Kidney epithelial cell (primary cell): Measurements from ENCODE around the gene CHRNB1. TPM values are rescaled to one million over a fixed set of nuclear protein-coding genes. Genes with fewer than 3 reads are reported as not detected.

Source experiments
- DNase-seq: peaks from one replicate; pipeline ENCODE4 v3.0.0-alpha.2; 2010; ENCODE audit warnings: low read depth
- H3K27me3 ChIP-seq: 2 replicates; pipeline ENCODE4 v1.6.0; 2011; ENCODE audit warnings: low read length; ENCODE audit not compliant: control insufficient read depth, insufficient read depth
- H3K36me3 ChIP-seq: 2 replicates; pipeline ENCODE4 v1.5.1; 2011; ENCODE audit warnings: low read length; ENCODE audit not compliant: control insufficient read depth, insufficient read depth
- H3K4me3 ChIP-seq: 2 replicates; pipeline ENCODE4 v1.5.1; 2011; ENCODE audit warnings: low read depth, mild to moderate bottlenecking, control low read depth, low read length
- total RNA-seq: library from RNA; depleted of rRNA; stranded (reverse); fragments of >200 nt; gene quantifications from 2 replicates; pipeline ENCODE4 v1.2.3, GENCODE V29; 2015
- TF ChIP-seq, protein P1 (sequence below): IDR thresholded peaks from 2 replicates; pipeline ENCODE4 v1.5.1; 2011; ENCODE audit warnings: mild to moderate bottlenecking, moderate library complexity, low read length, control low read depth, inconsistent platforms; ENCODE audit not compliant: insufficient read depth, poor library complexity, severe bottlenecking

Gene CHRNB1
- total RNA-seq, 1 donor from 2014 or later: 21.6 TPM

- DNase-seq: peak; percentile 96
- no peaks in the 10 kb centered on the region for H3K36me3 ChIP-seq
- H3K27me3 ChIP-seq: no peaks in the 10 kb centered on the region
- TF ChIP-seq, protein P1, sequence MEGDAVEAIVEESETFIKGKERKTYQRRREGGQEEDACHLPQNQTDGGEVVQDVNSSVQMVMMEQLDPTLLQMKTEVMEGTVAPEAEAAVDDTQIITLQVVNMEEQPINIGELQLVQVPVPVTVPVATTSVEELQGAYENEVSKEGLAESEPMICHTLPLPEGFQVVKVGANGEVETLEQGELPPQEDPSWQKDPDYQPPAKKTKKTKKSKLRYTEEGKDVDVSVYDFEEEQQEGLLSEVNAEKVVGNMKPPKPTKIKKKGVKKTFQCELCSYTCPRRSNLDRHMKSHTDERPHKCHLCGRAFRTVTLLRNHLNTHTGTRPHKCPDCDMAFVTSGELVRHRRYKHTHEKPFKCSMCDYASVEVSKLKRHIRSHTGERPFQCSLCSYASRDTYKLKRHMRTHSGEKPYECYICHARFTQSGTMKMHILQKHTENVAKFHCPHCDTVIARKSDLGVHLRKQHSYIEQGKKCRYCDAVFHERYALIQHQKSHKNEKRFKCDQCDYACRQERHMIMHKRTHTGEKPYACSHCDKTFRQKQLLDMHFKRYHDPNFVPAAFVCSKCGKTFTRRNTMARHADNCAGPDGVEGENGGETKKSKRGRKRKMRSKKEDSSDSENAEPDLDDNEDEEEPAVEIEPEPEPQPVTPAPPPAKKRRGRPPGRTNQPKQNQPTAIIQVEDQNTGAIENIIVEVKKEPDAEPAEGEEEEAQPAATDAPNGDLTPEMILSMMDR: no peak
- H3K4me3 ChIP-seq: peak within 1 kb of the TSS; percentile 72
Observed at GRCh38 chr17:7403977-7404736, 40.7 kb upstream of the CHRNB1 start, which contains the start of gene TMEM256. TSS of gene TMEM256 (minus strand) at chr17:7404097. CDS start at chr17:7404084, 13 bp downstream.

DNA sequence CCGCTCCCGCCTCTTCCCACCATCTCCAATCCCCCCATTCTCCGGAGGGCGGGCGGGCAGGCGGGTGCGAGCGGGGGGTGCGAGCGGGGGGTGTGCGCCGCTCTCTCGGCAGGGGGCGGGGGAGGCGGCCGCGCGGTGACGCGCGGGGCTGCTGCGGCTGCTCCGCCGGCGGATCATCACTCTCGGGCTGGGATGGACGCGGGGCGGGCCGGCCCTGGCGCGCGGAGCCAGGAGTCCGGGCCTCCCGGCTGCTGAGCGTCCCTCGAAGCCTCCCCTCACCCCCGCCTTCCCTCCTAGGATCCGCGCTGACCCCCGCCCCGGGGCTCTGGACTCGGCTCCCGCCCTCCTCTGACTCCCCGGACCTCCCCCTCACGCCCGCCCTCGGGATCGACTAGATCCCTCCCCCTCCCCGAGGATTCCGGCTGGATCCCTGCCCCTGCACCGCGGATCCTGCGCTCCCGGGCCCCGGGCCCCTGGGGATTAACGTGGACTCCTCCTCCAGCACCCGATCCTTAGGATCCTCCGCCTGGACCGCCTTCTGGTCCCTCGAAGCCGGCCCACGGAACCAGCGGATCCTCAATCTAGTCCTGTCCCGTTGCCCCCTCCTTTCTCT, 40.0 kb upstream of the CHRNB1 start:
- TF ChIP-seq, protein P1: no peak
- DNase-seq: no peak
- no peaks in the 10 kb centered on the region for H3K36me3 ChIP-seq
- peak overlapping the region; percentile 72 for H3K4me3 ChIP-seq
- no peaks in the 10 kb centered on the region for H3K27me3 ChIP-seq

DNA sequence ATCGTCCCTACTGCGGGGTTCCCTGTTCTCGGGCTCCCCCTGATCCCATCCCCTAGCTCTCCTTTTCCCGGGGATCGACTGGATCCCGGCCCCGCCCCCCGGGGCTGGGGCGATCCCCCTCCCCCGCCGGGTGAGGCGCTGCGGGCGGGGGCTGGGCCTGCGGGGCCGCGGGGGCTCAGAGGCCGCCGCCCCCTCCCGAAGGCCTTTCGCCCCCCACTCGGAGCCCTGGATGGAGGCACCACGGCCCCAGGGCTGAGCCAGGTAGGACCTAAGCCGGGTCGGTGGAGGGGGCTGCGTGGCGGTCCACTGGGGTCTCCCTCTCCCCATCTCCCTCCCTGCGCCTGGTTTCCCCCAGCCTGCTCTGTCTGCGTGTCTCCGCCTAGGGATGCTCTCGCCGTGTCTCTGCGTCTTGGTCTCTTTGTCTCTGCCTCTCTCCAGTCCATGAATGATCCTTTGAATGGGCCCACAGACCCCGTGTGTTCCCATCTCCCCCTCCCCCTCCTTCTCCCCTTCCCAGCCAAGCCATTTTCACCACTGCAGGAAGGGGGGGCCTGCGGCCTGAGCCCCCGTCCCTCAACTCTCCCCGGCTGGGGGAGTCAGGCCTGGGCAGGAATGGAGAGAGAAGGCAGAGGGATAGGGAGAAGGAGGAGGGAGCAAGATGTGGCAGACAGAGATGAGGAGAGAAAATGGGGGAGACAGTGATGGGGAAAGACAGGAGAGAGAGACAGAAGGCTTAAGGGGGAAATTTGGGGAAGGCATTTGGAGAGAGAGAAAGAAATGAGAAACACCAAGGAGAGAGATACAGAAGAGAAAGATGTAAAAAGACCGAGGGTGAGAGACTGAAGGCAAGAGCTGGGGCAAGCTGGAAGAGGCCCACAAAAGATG, 39.3 kb upstream of the CHRNB1 start:
- Histone ChIP-seq H3K27me3 (no peaks in the 10 kb centered on the region), H3K4me3 (peak overlapping the region; percentile 72), H3K36me3 (no peaks in the 10 kb centered on the region)
- no peak for DNase-seq
- TF ChIP-seq, protein P1: no peak

DNA sequence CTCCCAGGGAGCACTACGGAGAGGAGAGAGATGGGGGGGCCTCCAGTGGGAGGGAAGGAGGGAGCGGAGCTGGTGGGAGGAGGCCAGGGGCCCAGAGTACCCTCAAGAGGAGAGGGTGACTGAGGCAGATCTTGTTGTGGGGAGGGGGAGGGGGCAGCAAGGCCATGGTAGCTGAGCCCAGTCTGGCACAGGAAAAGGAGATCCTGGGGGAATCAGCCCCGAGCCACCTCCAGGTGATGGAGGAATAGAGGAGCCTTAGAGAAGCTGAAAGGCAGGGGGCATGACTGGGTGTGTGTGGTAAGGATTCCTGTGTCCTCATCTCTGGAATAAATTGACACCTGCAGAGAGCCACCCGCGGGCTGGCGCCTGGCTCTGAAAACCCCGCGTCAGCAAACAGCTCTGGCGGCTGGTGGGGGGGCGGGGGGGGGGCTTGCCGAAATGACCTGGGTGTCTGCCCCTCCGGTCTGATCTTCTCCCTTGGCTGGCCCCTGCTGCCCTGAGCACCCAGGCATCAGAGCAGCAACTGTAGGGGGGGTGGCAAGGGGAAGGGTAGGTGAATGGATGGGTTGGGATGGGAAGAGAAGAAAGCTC, 38.5 kb upstream of the CHRNB1 start:
- TF ChIP-seq, protein P1: no peak
- DNase-seq: no peak
- no peaks in the 10 kb centered on the region for H3K36me3 ChIP-seq
- no peaks in the 10 kb centered on the region for H3K27me3 ChIP-seq
- H3K4me3 ChIP-seq: no peak overlapping the region

GRCh38 chr17:7407082-7407481, 37.8 kb upstream of the CHRNB1 start:
- DNase-seq: no peak
- H3K4me3 ChIP-seq: no peak overlapping the region
- TF ChIP-seq, protein P1: no peak
- no peaks in the 10 kb centered on the region for H3K36me3 ChIP-seq
- no peaks in the 10 kb centered on the region for H3K27me3 ChIP-seq
